ENCODE measurements around the gene ITPKC. TPM values are rescaled to one million over a fixed set of nuclear protein-coding genes. Genes with fewer than 3 reads are reported as not detected.

ITPKC gene
- total RNA-seq (19.1 and 19.4 TPM in 2 replicates), polyA plus RNA-seq (12.5 and 15.4 TPM in 2 replicates)

DNA sequence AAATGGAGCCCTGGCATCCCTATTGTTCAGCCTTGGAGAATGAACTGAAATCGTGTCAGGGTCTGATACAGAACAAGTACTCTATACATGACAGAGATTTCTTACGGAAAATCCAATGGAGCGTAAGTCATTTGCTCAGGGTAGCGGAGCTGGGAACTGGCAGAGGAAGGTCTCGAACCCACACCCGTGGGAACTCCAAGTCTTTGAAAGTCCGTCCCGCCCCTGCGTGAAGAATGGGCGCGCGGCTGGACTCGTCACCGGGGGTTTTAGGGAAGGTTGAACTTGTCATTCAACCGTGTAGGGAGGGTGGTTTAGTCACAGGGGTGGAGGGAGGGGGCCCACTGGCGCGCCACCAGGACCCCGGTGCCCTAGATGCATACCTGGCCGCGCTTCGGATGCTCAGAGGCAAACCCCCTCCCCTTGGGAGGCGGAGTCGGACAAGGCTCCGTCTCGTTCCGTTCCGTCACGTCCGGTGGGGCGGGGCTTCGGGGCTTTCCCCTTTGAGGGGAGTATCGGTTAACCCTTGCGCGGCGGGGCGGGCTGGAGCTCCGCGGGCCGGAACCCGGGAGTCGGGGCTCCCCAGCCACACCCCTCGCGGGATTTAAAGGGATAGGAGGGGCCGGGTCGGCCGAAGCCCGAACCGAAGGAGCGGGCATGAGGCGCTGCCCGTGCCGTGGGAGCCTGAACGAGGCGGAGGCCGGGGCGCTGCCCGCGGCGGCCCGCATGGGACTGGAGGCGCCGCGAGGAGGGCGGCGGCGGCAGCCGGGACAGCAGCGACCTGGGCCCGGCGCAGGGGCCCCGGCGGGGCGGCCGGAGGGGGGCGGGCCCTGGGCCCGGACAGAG is at the start of gene ITPKC, which contains the start of gene COQ8B:
ITPKC (plus strand) TSS at position 631 of the 843 bp plus-strand sequence; CDS start at position 655, 24 bp downstream.
COQ8B (minus strand) TSS at position 405 of the 843 bp plus-strand sequence. CDS start 2,254 bp downstream, outside the sequence.
- DNase-seq (ENCODE audit: low read depth in 1 of 2, low spot score in 1 of 2), result peak; percentile 98 to 100
- Histone ChIP-seq H3K9me3 (ENCODE audit: low read depth) (no peaks in the 10 kb centered on the region), H3K4me1 (ENCODE audit: low read depth) (peaks cover 14% of the 10 kb centered on the region), H3K27ac (peak within 1 kb of the TSS; percentile 95), H3K27me3 (no peaks in the 10 kb centered on the region), H3K4me3 (peak within 1 kb of the TSS; percentile 66), H3K36me3 (no peaks in the 10 kb centered on the region)
- no peak for TF ChIP-seq CTCF (IDR thresholded peaks at IDR 0.05; ENCODE audit: low read depth, low read length)

- TF ChIP-seq CTCF (IDR thresholded peaks at IDR 0.05; ENCODE audit: low read depth, low read length), result no peak
- DNase-seq (ENCODE audit: low read depth in 1 of 2, low spot score in 1 of 2), result no peak
- Histone ChIP-seq H3K4me3 (no peak overlapping the region), H3K9me3 (ENCODE audit: low read depth) (no peaks in the 10 kb centered on the region), H3K4me1 (ENCODE audit: low read depth) (no peaks in the 10 kb centered on the region), H3K27ac (no peak overlapping the region), H3K27me3 (no peaks in the 10 kb centered on the region), H3K36me3 (peaks cover 5% of the 10 kb centered on the region)
Measured at GRCh38 chr19:40667602-40668001, 49.3 kb upstream of the ITPKC start.

DNA sequence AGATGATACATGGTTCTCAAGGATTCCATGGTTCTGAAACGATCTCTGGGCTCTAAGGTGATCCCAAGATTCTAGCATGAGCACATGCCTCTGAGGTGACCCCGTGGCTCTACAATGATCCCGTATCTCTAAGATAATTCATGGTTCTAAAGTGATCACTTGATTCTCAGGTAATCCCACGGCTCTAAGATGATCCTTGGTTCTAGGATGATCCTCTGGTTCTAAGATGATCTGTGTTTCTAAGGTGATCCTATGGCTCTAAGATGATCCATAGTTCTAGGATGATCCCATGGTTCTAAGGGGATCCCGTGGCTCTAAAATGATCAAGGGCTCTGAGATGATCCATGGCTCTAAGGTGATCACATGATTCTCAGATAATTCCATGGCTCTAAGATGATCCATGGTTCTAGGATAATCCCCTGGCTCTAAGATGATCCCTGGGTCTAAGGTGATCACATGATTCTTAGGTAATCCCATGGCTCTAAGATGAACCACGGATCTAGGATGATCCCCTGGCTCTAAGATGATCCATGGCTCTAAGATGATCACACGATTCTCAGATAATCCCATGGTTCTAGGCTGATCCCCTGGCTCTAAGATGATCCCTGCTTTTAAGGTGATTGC is 47.8 kb upstream of the ITPKC start:
- no peak overlapping the region for H3K27ac ChIP-seq
- H3K27me3 ChIP-seq, result no peaks in the 10 kb centered on the region
- H3K36me3 ChIP-seq, result peaks cover 5% of the 10 kb centered on the region
- no peaks in the 10 kb centered on the region for H3K4me1 ChIP-seq (ENCODE audit: low read depth)
- no peaks in the 10 kb centered on the region for H3K9me3 ChIP-seq (ENCODE audit: low read depth)
- H3K4me3 ChIP-seq, result no peak overlapping the region
- no peak for TF ChIP-seq CTCF (IDR thresholded peaks at IDR 0.05; ENCODE audit: low read depth, low read length)
- no peak for DNase-seq (ENCODE audit: low read depth in 1 of 2, low spot score in 1 of 2)

GRCh38 chr19:40671404-40671803 is 45.5 kb upstream of the ITPKC start:
- H3K9me3 ChIP-seq (ENCODE audit: low read depth), result no peaks in the 10 kb centered on the region
- H3K4me3 ChIP-seq, result no peak overlapping the region
- no peak for TF ChIP-seq CTCF (IDR thresholded peaks at IDR 0.05; ENCODE audit: low read depth, low read length)
- no peaks in the 10 kb centered on the region for H3K4me1 ChIP-seq (ENCODE audit: low read depth)
- no peak overlapping the region for H3K27ac ChIP-seq
- no peaks in the 10 kb centered on the region for H3K27me3 ChIP-seq
- H3K36me3 ChIP-seq, result peaks cover 12% of the 10 kb centered on the region
- no peak for DNase-seq (ENCODE audit: low read depth in 1 of 2, low spot score in 1 of 2)

- no peak overlapping the region for H3K27ac ChIP-seq
- H3K4me3 ChIP-seq, result no peak overlapping the region
- no peak for DNase-seq (ENCODE audit: low read depth in 1 of 2, low spot score in 1 of 2)
- peaks cover 15% of the 10 kb centered on the region for H3K36me3 ChIP-seq
- no peaks in the 10 kb centered on the region for H3K27me3 ChIP-seq
- no peaks in the 10 kb centered on the region for H3K9me3 ChIP-seq (ENCODE audit: low read depth)
- H3K4me1 ChIP-seq (ENCODE audit: low read depth), result no peaks in the 10 kb centered on the region
- TF ChIP-seq CTCF (IDR thresholded peaks at IDR 0.05; ENCODE audit: low read depth, low read length), result no peak
Measured at GRCh38 chr19:40672038-40672437, 44.9 kb upstream of the ITPKC start.

Data from cardiac muscle cell (in vitro differentiated cells and primary cell).